ENCODE measurements around the gene DYDC2. TPM values are rescaled to one million over a fixed set of nuclear protein-coding genes. Genes with fewer than 3 reads are reported as not detected.

DYDC2 gene
- not detected for total RNA-seq
- polyA plus RNA-seq: not detected

GRCh38 chr10:80356563-80356988 lies at the start of gene DYDC2, which contains the start of gene DYDC1:
Gene DYDC2, plus strand, starts transcription at chr10:80356781. Its CDS starts 5,663 bp downstream, at chr10:80362444.
Gene DYDC1, minus strand, starts transcription at chr10:80356755. Its CDS starts 4,154 bp downstream, at chr10:80352601.
- DNase-seq: peak in 1 of 3 donors; percentile 65
- Mint-ChIP-seq H3K9me3 (peaks cover 0 to 1% (median 0%) of the 10 kb centered on the region in 7 donors), H3K4me1 (peaks cover 0 to 18% (median 0%) of the 10 kb centered on the region in 4 donors), H3K4me3 (peak within 1 kb of the TSS in 3 of 4 donors; percentile 5 to 73 (median 44)), H3K36me3 (no peaks in the 10 kb centered on the region), H3K27me3 (peaks cover 62% of the 10 kb centered on the region), H3K27ac (no peak within 1 kb of the TSS)
- Histone ChIP-seq H3K36me3 (ENCODE audit: control insufficient read depth, insufficient read depth, low read length) (no peaks in the 10 kb centered on the region), H3K27ac (ENCODE audit: insufficient read depth, low read length, poor library complexity, severe bottlenecking) (no peak within 1 kb of the TSS), H3K27me3 (ENCODE audit: control insufficient read depth, insufficient read depth, low read length) (peaks cover 17% of the 10 kb centered on the region), H3K4me3 (ENCODE audit: low read depth, low read length) (no peak within 1 kb of the TSS), H3K4me1 (ENCODE audit: control insufficient read depth, insufficient read depth, low read length, poor library complexity, severe bottlenecking) (no peaks in the 10 kb centered on the region), H3K9me3 (ENCODE audit: control insufficient read depth in 2 of 2, low read length in 2 of 2) (no peaks in the 10 kb centered on the region)
- peak in 1 of 2 donors; percentile 56 for ATAC-seq (ENCODE audit: low read depth in 2 of 2)

GRCh38 chr10:80313523-80313922 lies 43.1 kb upstream of the DYDC2 start:
- Histone ChIP-seq H3K27ac (ENCODE audit: insufficient read depth, low read length, poor library complexity, severe bottlenecking) (no peak overlapping the region), H3K4me3 (ENCODE audit: low read depth, low read length) (no peak overlapping the region), H3K36me3 (ENCODE audit: control insufficient read depth, insufficient read depth, low read length) (no peaks in the 10 kb centered on the region), H3K27me3 (ENCODE audit: control insufficient read depth, insufficient read depth, low read length) (no peaks in the 10 kb centered on the region), H3K4me1 (ENCODE audit: control insufficient read depth, insufficient read depth, low read length, poor library complexity, severe bottlenecking) (no peaks in the 10 kb centered on the region), H3K9me3 (ENCODE audit: control insufficient read depth in 2 of 2, low read length in 2 of 2) (no peaks in the 10 kb centered on the region)
- Mint-ChIP-seq H3K27me3 (no peaks in the 10 kb centered on the region), H3K9me3 (peaks cover 0 to 2% (median 0%) of the 10 kb centered on the region in 7 donors), H3K27ac (no peak overlapping the region), H3K4me1 (no peaks in the 10 kb centered on the region), H3K4me3 (no peak overlapping the region), H3K36me3 (no peaks in the 10 kb centered on the region)
- ATAC-seq (ENCODE audit: low read depth in 2 of 2) (no peak), DNase-seq (no peak)

- Mint-ChIP-seq H3K9me3 (no peaks in the 10 kb centered on the region), H3K4me1 (no peaks in the 10 kb centered on the region), H3K27ac (no peak overlapping the region), H3K36me3 (no peaks in the 10 kb centered on the region), H3K27me3 (no peaks in the 10 kb centered on the region), H3K4me3 (no peak overlapping the region)
- H3K27me3 ChIP-seq (ENCODE audit: control insufficient read depth, insufficient read depth, low read length): no peaks in the 10 kb centered on the region
- H3K9me3 ChIP-seq (ENCODE audit: control insufficient read depth in 2 of 2, low read length in 2 of 2): no peaks in the 10 kb centered on the region
- no peaks in the 10 kb centered on the region for H3K4me1 ChIP-seq (ENCODE audit: control insufficient read depth, insufficient read depth, low read length, poor library complexity, severe bottlenecking)
- no peaks in the 10 kb centered on the region for H3K36me3 ChIP-seq (ENCODE audit: control insufficient read depth, insufficient read depth, low read length)
- no peak overlapping the region for H3K4me3 ChIP-seq (ENCODE audit: low read depth, low read length)
- no peak for DNase-seq
- no peak overlapping the region for H3K27ac ChIP-seq (ENCODE audit: insufficient read depth, low read length, poor library complexity, severe bottlenecking)
- no peak for ATAC-seq (ENCODE audit: low read depth in 2 of 2)
These were observed 41.2 kb upstream of the DYDC2 start for GRCh38 chr10:80315391-80315790.

GRCh38 chr10:80318742-80319141 lies 37.8 kb upstream of the DYDC2 start:
- Mint-ChIP-seq H3K9me3 (no peaks in the 10 kb centered on the region), H3K27me3 (peaks cover 7% of the 10 kb centered on the region), H3K27ac (no peak overlapping the region), H3K36me3 (no peaks in the 10 kb centered on the region), H3K4me1 (no peaks in the 10 kb centered on the region), H3K4me3 (no peak overlapping the region)
- H3K4me3 ChIP-seq (ENCODE audit: low read depth, low read length): no peak overlapping the region
- H3K27ac ChIP-seq (ENCODE audit: insufficient read depth, low read length, poor library complexity, severe bottlenecking): no peak overlapping the region
- DNase-seq (no peak), ATAC-seq (ENCODE audit: low read depth in 2 of 2) (no peak)
- H3K9me3 ChIP-seq (ENCODE audit: control insufficient read depth in 2 of 2, low read length in 2 of 2): no peaks in the 10 kb centered on the region
- no peaks in the 10 kb centered on the region for H3K27me3 ChIP-seq (ENCODE audit: control insufficient read depth, insufficient read depth, low read length)
- no peaks in the 10 kb centered on the region for H3K36me3 ChIP-seq (ENCODE audit: control insufficient read depth, insufficient read depth, low read length)
- no peaks in the 10 kb centered on the region for H3K4me1 ChIP-seq (ENCODE audit: control insufficient read depth, insufficient read depth, low read length, poor library complexity, severe bottlenecking)

GRCh38 chr10:80319318-80319717 lies 37.3 kb upstream of the DYDC2 start:
- Histone ChIP-seq H3K9me3 (ENCODE audit: control insufficient read depth in 2 of 2, low read length in 2 of 2) (no peaks in the 10 kb centered on the region), H3K4me1 (ENCODE audit: control insufficient read depth, insufficient read depth, low read length, poor library complexity, severe bottlenecking) (no peaks in the 10 kb centered on the region), H3K4me3 (ENCODE audit: low read depth, low read length) (no peak overlapping the region), H3K27ac (ENCODE audit: insufficient read depth, low read length, poor library complexity, severe bottlenecking) (no peak overlapping the region), H3K27me3 (ENCODE audit: control insufficient read depth, insufficient read depth, low read length) (peaks cover 3% of the 10 kb centered on the region), H3K36me3 (ENCODE audit: control insufficient read depth, insufficient read depth, low read length) (no peaks in the 10 kb centered on the region)
- DNase-seq (no peak), ATAC-seq (ENCODE audit: low read depth in 2 of 2) (no peak)
- no peak overlapping the region for H3K4me3 Mint-ChIP-seq
- H3K27ac Mint-ChIP-seq: no peak overlapping the region
- H3K27me3 Mint-ChIP-seq: peaks cover 11% of the 10 kb centered on the region
- no peaks in the 10 kb centered on the region for H3K4me1 Mint-ChIP-seq
- no peaks in the 10 kb centered on the region for H3K36me3 Mint-ChIP-seq
- H3K9me3 Mint-ChIP-seq: no peaks in the 10 kb centered on the region

GRCh38 chr10:80319725-80320290 lies 36.8 kb upstream of the DYDC2 start:
- Mint-ChIP-seq H3K9me3 (no peaks in the 10 kb centered on the region), H3K27me3 (peaks cover 11% of the 10 kb centered on the region), H3K27ac (no peak overlapping the region), H3K4me1 (no peaks in the 10 kb centered on the region), H3K4me3 (no peak overlapping the region), H3K36me3 (no peaks in the 10 kb centered on the region)
- Histone ChIP-seq H3K27ac (ENCODE audit: insufficient read depth, low read length, poor library complexity, severe bottlenecking) (no peak overlapping the region), H3K9me3 (ENCODE audit: control insufficient read depth in 2 of 2, low read length in 2 of 2) (no peaks in the 10 kb centered on the region), H3K4me3 (ENCODE audit: low read depth, low read length) (no peak overlapping the region), H3K27me3 (ENCODE audit: control insufficient read depth, insufficient read depth, low read length) (peaks cover 3% of the 10 kb centered on the region), H3K4me1 (ENCODE audit: control insufficient read depth, insufficient read depth, low read length, poor library complexity, severe bottlenecking) (no peaks in the 10 kb centered on the region), H3K36me3 (ENCODE audit: control insufficient read depth, insufficient read depth, low read length) (no peaks in the 10 kb centered on the region)
- ATAC-seq (ENCODE audit: low read depth in 2 of 2) (no peak), DNase-seq (no peak)

- ATAC-seq (ENCODE audit: low read depth in 2 of 2) (no peak), DNase-seq (no peak)
- no peak overlapping the region for H3K4me3 ChIP-seq (ENCODE audit: low read depth, low read length)
- no peaks in the 10 kb centered on the region for H3K4me1 Mint-ChIP-seq
- peaks cover 3% of the 10 kb centered on the region for H3K27me3 ChIP-seq (ENCODE audit: control insufficient read depth, insufficient read depth, low read length)
- H3K27me3 Mint-ChIP-seq: peaks cover 14% of the 10 kb centered on the region
- H3K36me3 ChIP-seq (ENCODE audit: control insufficient read depth, insufficient read depth, low read length): no peaks in the 10 kb centered on the region
- H3K4me1 ChIP-seq (ENCODE audit: control insufficient read depth, insufficient read depth, low read length, poor library complexity, severe bottlenecking): no peaks in the 10 kb centered on the region
- H3K27ac Mint-ChIP-seq: no peak overlapping the region
- no peak overlapping the region for H3K27ac ChIP-seq (ENCODE audit: insufficient read depth, low read length, poor library complexity, severe bottlenecking)
- H3K9me3 Mint-ChIP-seq: no peaks in the 10 kb centered on the region
- H3K4me3 Mint-ChIP-seq: no peak overlapping the region
- no peaks in the 10 kb centered on the region for H3K36me3 Mint-ChIP-seq
- no peaks in the 10 kb centered on the region for H3K9me3 ChIP-seq (ENCODE audit: control insufficient read depth in 2 of 2, low read length in 2 of 2)
These were observed 36.2 kb upstream of the DYDC2 start for GRCh38 chr10:80320377-80320776.

- no peak overlapping the region for H3K4me3 Mint-ChIP-seq
- H3K9me3 Mint-ChIP-seq: no peaks in the 10 kb centered on the region
- H3K4me1 ChIP-seq (ENCODE audit: control insufficient read depth, insufficient read depth, low read length, poor library complexity, severe bottlenecking): no peaks in the 10 kb centered on the region
- peaks cover 14% of the 10 kb centered on the region for H3K27me3 Mint-ChIP-seq
- H3K9me3 ChIP-seq (ENCODE audit: control insufficient read depth in 2 of 2, low read length in 2 of 2): no peaks in the 10 kb centered on the region
- H3K36me3 Mint-ChIP-seq: no peaks in the 10 kb centered on the region
- no peaks in the 10 kb centered on the region for H3K36me3 ChIP-seq (ENCODE audit: control insufficient read depth, insufficient read depth, low read length)
- no peak for ATAC-seq (ENCODE audit: low read depth in 2 of 2)
- H3K27ac ChIP-seq (ENCODE audit: insufficient read depth, low read length, poor library complexity, severe bottlenecking): no peak overlapping the region
- H3K27me3 ChIP-seq (ENCODE audit: control insufficient read depth, insufficient read depth, low read length): peaks cover 3% of the 10 kb centered on the region
- no peak overlapping the region for H3K4me3 ChIP-seq (ENCODE audit: low read depth, low read length)
- DNase-seq: no peak
- no peaks in the 10 kb centered on the region for H3K4me1 Mint-ChIP-seq
- H3K27ac Mint-ChIP-seq: no peak overlapping the region
These were observed 35.4 kb upstream of the DYDC2 start for GRCh38 chr10:80321183-80321582.

Data from CD4-positive, CD25-positive, alpha-beta regulatory T cell (primary cell).